MM.1S (cell line): ENCODE measurements around the gene PXT1.

ENCODE experiments used
- DNase-seq: peaks from one replicate; pipeline ENCODE4 v3.0.0-alpha.2; 2015
- H2AFZ ChIP-seq: fragments of 300-600 bp; sonication (generic); 2 replicates; pipeline ENCODE4 v1.6.0; 2016; ENCODE audit warnings: antibody characterized with exemption, low read length
- H3F3A ChIP-seq: fragments of 300-600 bp; sonication (generic); 2 replicates; pipeline ENCODE4 v1.6.1; 2016; ENCODE audit warnings: mild to moderate bottlenecking, antibody characterized with exemption, low read length, moderate library complexity, mixed read lengths; ENCODE audit not compliant: insufficient read depth
- H3K27ac ChIP-seq: fragments of 300-600 bp; sonication (generic); 2 replicates; pipeline ENCODE4 v1.5.1; 2016; ENCODE audit warnings: mild to moderate bottlenecking, low read length
- H3K27me3 ChIP-seq: fragments of 300-600 bp; sonication (generic); replicated peaks from 2 replicates; pipeline ENCODE4 v1.6.0; 2016; ENCODE audit warnings: low read length; ENCODE audit not compliant: insufficient read depth
- H3K36me3 ChIP-seq: fragments of 300-600 bp; sonication (generic); replicated peaks from 2 replicates; pipeline ENCODE4 v1.6.1; 2016; ENCODE audit warnings: mild to moderate bottlenecking, low read length, mixed read lengths; ENCODE audit not compliant: insufficient read depth
- H3K4me1 ChIP-seq: fragments of 300-600 bp; sonication (generic); 2 replicates; pipeline ENCODE4 v1.6.1; 2016; ENCODE audit warnings: low read length, mixed read lengths
- H3K4me2 ChIP-seq: fragments of 300-600 bp; sonication (generic); 2 replicates; pipeline ENCODE4 v1.6.0; 2016; ENCODE audit warnings: low read depth, low read length
- H3K4me3 ChIP-seq: fragments of 300-600 bp; sonication (generic); 2 replicates; pipeline ENCODE4 v1.5.1; 2016; ENCODE audit warnings: low read length, mixed read lengths
- H3K79me2 ChIP-seq: fragments of 300-600 bp; sonication (generic); 2 replicates; pipeline ENCODE4 v1.6.1; 2016; ENCODE audit warnings: mixed run types, low read length, mixed read lengths
- H3K9ac ChIP-seq: fragments of 300-600 bp; sonication (generic); 2 replicates; pipeline ENCODE4 v1.6.1; 2016; ENCODE audit warnings: low read length, mixed read lengths
- H3K9me2 ChIP-seq: fragments of 300-600 bp; sonication (generic); replicated peaks from 2 replicates; pipeline ENCODE4 v1.6.1; 2016; ENCODE audit warnings: mild to moderate bottlenecking, low read length, mixed read lengths; ENCODE audit not compliant: insufficient read depth
- H3K9me3 ChIP-seq: fragments of 300-600 bp; sonication (generic); replicated peaks from 2 replicates; pipeline ENCODE4 v1.6.1; 2016; ENCODE audit warnings: mild to moderate bottlenecking, low read length, mixed read lengths; ENCODE audit not compliant: insufficient read depth
- H4K20me1 ChIP-seq: fragments of 300-600 bp; sonication (generic); 2 replicates; pipeline ENCODE4 v1.6.1; 2016; ENCODE audit warnings: mild to moderate bottlenecking, low read length, moderate library complexity, mixed read lengths; ENCODE audit not compliant: insufficient read depth
- EZH2 ChIP-seq: fragments of 300-600 bp; sonication (generic); optimal IDR thresholded peaks from 2 replicates; pipeline ENCODE3; 2017; ENCODE audit warnings: low read depth, mild to moderate bottlenecking, antibody characterized with exemption, low read length, mixed read lengths
- EZH2phosphoT487 ChIP-seq: fragments of 300-600 bp; sonication (generic); IDR thresholded peaks from 2 replicates; pipeline ENCODE4 v1.6.1; 2018; ENCODE audit warnings: antibody characterized with exemption, low read length
- TF ChIP-seq, protein P1 (sequence below): fragments of 300-600 bp; sonication (generic); IDR thresholded peaks from 2 replicates; pipeline ENCODE4 v1.5.1; 2016; ENCODE audit warnings: antibody characterized with exemption, low read length, mixed read lengths

Gene PXT1

DNA sequence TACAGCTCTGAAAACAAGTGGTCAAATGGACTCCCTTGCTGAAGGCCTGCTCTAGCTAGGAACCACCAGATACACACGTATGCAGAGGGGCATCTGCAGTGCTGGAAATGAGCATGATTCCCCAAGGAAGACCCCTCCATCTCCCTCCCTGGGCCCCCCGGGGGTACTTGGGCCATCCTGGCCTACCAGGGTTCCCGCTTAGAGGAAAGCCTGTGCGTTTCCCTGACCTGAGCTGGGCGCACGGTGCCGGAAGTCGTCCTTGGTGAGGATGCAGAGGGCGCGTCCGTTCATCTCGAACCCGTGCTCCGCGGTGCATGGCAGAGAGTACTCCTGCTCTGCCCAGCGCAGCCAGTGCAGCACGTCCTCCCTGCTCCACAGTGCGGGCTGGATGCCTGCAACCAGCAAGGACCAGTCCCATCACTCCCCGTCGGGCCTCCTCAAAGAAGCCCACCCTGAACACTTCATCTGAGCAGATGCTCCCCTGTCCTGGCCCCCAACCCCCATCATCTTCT lies 67.0 kb downstream of the PXT1 start:
- H2AFZ ChIP-seq = no peak overlapping the region
- no peaks in the 10 kb centered on the region for H3K9me3 ChIP-seq
- no peaks in the 10 kb centered on the region for H3K36me3 ChIP-seq
- no peak for TF ChIP-seq EZH2
- no peak for TF ChIP-seq EZH2phosphoT487
- TF ChIP-seq, protein P1, sequence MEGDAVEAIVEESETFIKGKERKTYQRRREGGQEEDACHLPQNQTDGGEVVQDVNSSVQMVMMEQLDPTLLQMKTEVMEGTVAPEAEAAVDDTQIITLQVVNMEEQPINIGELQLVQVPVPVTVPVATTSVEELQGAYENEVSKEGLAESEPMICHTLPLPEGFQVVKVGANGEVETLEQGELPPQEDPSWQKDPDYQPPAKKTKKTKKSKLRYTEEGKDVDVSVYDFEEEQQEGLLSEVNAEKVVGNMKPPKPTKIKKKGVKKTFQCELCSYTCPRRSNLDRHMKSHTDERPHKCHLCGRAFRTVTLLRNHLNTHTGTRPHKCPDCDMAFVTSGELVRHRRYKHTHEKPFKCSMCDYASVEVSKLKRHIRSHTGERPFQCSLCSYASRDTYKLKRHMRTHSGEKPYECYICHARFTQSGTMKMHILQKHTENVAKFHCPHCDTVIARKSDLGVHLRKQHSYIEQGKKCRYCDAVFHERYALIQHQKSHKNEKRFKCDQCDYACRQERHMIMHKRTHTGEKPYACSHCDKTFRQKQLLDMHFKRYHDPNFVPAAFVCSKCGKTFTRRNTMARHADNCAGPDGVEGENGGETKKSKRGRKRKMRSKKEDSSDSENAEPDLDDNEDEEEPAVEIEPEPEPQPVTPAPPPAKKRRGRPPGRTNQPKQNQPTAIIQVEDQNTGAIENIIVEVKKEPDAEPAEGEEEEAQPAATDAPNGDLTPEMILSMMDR = no peak
- no peak overlapping the region for H3K27ac ChIP-seq
- H3K4me1 ChIP-seq = no peaks in the 10 kb centered on the region
- no peak overlapping the region for H3K4me3 ChIP-seq
- H3F3A ChIP-seq = no peaks in the 10 kb centered on the region
- no peaks in the 10 kb centered on the region for H3K79me2 ChIP-seq
- H4K20me1 ChIP-seq = no peaks in the 10 kb centered on the region
- H3K9ac ChIP-seq = no peak overlapping the region
- no peak for DNase-seq
- no peaks in the 10 kb centered on the region for H3K9me2 ChIP-seq
- H3K4me2 ChIP-seq = no peak overlapping the region
- H3K27me3 ChIP-seq = no peaks in the 10 kb centered on the region

DNA sequence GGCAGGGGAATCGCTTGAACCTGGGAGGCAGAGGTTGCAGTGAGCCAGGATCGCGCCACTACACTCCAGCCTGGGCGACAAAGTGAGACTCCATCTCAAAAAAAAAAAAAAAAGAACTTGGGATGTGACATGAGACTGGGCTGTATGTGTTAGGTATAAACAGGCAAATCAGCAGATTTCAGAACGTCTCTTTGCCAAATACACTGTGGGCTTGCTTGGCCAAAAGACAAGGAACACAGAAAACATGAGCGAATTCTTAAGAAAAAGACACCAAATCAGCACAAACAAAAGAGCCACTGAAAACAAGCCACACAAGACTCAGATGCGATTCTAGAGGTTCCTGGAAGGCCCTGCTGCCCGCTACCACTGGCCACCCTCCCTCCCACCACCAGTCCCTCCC lies 67.7 kb downstream of the PXT1 start:
- Histone ChIP-seq H3K4me2 (no peak overlapping the region), H3K4me3 (no peak overlapping the region), H3F3A (no peaks in the 10 kb centered on the region), H3K4me1 (no peaks in the 10 kb centered on the region), H3K36me3 (no peaks in the 10 kb centered on the region), H2AFZ (no peak overlapping the region), H3K9me2 (no peaks in the 10 kb centered on the region), H4K20me1 (no peaks in the 10 kb centered on the region), H3K79me2 (no peaks in the 10 kb centered on the region), H3K27me3 (no peaks in the 10 kb centered on the region), H3K9ac (no peak overlapping the region), H3K9me3 (no peaks in the 10 kb centered on the region), H3K27ac (no peak overlapping the region)
- TF ChIP-seq EZH2phosphoT487 (no peak), EZH2 (no peak)
- TF ChIP-seq, protein P1 = no peak
- no peak for DNase-seq

DNA sequence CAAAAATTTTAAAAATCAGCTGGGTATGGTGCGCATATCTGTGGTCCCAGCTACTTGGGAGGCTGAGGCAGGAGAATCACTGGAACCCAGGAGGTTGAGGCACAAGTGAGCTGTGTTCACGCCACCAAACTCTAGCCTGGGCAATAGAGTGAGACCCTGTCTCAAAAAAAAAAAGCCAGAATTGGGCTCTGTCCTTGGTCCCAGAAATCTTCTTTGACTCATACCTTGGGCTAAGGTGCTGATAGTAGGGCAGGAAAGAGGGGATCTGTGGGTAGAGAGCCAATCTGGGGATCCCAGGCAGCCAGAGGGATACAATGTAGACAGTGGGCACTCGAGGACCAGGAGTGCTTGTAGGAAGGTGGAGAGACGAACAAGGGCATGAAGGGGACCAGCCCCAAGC lies 68.5 kb downstream of the PXT1 start:
- H3K4me2 ChIP-seq = no peak overlapping the region
- no peaks in the 10 kb centered on the region for H4K20me1 ChIP-seq
- H3K79me2 ChIP-seq = no peaks in the 10 kb centered on the region
- H2AFZ ChIP-seq = no peak overlapping the region
- no peak for TF ChIP-seq EZH2phosphoT487
- TF ChIP-seq EZH2 = no peak
- TF ChIP-seq, protein P1 = no peak
- no peaks in the 10 kb centered on the region for H3K27me3 ChIP-seq
- DNase-seq = no peak
- H3K9me2 ChIP-seq = no peaks in the 10 kb centered on the region
- no peaks in the 10 kb centered on the region for H3F3A ChIP-seq
- no peaks in the 10 kb centered on the region for H3K9me3 ChIP-seq
- no peak overlapping the region for H3K9ac ChIP-seq
- no peak overlapping the region for H3K4me3 ChIP-seq
- no peaks in the 10 kb centered on the region for H3K36me3 ChIP-seq
- H3K27ac ChIP-seq = no peak overlapping the region
- H3K4me1 ChIP-seq = no peaks in the 10 kb centered on the region
